ENCODE results near the gene IFIT1B.
A peak's percentile ranks its signal among the peaks of the same experiment; 100 is the strongest.
"Not testable (repeated sequence)": the region's sequence is repeated elsewhere in the genome, so short reads cannot be mapped to it uniquely, and the experiment has no call there.

The IFIT1B gene

GRCh38 chr10:89404104-89405047 lies 26.5 kb downstream of the IFIT1B start:
- Mint-ChIP-seq H3K27me3 (no peaks in the 10 kb centered on the region), H3K36me3 (ENCODE audit: low read depth) (no peaks in the 10 kb centered on the region), H3K4me1 (ENCODE audit: low read depth) (no peaks in the 10 kb centered on the region), H3K9me3 (no peaks in the 10 kb centered on the region), H3K27ac (no peak overlapping the region), H3K4me3 (no peak overlapping the region)
- intact Hi-C loops (cut with micrococcal nuclease) = no loop called here

- H3K27ac Mint-ChIP-seq; H3K4me1 Mint-ChIP-seq (ENCODE audit: low read depth); H3K4me3 Mint-ChIP-seq; intact Hi-C loops (cut with micrococcal nuclease); H3K9me3 Mint-ChIP-seq; H3K27me3 Mint-ChIP-seq; H3K36me3 Mint-ChIP-seq (ENCODE audit: low read depth): not testable (repeated sequence)
These were observed 28.3 kb downstream of the IFIT1B start for GRCh38 chr10:89406178-89406577.

GRCh38 chr10:89407792-89408191 lies 29.9 kb downstream of the IFIT1B start:
- H3K9me3 Mint-ChIP-seq; H3K27ac Mint-ChIP-seq; intact Hi-C loops (cut with micrococcal nuclease); H3K36me3 Mint-ChIP-seq (ENCODE audit: low read depth); H3K27me3 Mint-ChIP-seq; H3K4me1 Mint-ChIP-seq (ENCODE audit: low read depth); H3K4me3 Mint-ChIP-seq: not testable (repeated sequence)

GRCh38 chr10:89409282-89409681 lies 31.4 kb downstream of the IFIT1B start:
- peaks cover 12% of the 10 kb centered on the region for H3K4me1 Mint-ChIP-seq (ENCODE audit: low read depth)
- H3K4me3 Mint-ChIP-seq; H3K27me3 Mint-ChIP-seq; H3K27ac Mint-ChIP-seq; intact Hi-C loops (cut with micrococcal nuclease); H3K9me3 Mint-ChIP-seq: not testable (repeated sequence)
- H3K36me3 Mint-ChIP-seq (ENCODE audit: low read depth) = peaks cover 12% of the 10 kb centered on the region

GRCh38 chr10:89410551-89410950 lies 32.7 kb downstream of the IFIT1B start:
- Mint-ChIP-seq H3K36me3 (ENCODE audit: low read depth) (peaks cover 25% of the 10 kb centered on the region), H3K4me1 (ENCODE audit: low read depth) (peaks cover 18% of the 10 kb centered on the region), H3K27ac (peak overlapping the region; percentile 4)
- intact Hi-C loops (cut with micrococcal nuclease); H3K27me3 Mint-ChIP-seq; H3K9me3 Mint-ChIP-seq; H3K4me3 Mint-ChIP-seq: not testable (repeated sequence)

GRCh38 chr10:89411135-89411534 lies 33.3 kb downstream of the IFIT1B start:
- peaks cover 24% of the 10 kb centered on the region for H3K4me1 Mint-ChIP-seq (ENCODE audit: low read depth)
- H3K27ac Mint-ChIP-seq; H3K27me3 Mint-ChIP-seq; H3K4me3 Mint-ChIP-seq; intact Hi-C loops (cut with micrococcal nuclease); H3K9me3 Mint-ChIP-seq: not testable (repeated sequence)
- H3K36me3 Mint-ChIP-seq (ENCODE audit: low read depth) = peaks cover 31% of the 10 kb centered on the region

- H3K9me3 Mint-ChIP-seq; H3K27me3 Mint-ChIP-seq; H3K27ac Mint-ChIP-seq; intact Hi-C loops (cut with micrococcal nuclease); H3K4me3 Mint-ChIP-seq: not testable (repeated sequence)
- peaks cover 36% of the 10 kb centered on the region for H3K36me3 Mint-ChIP-seq (ENCODE audit: low read depth)
- peaks cover 31% of the 10 kb centered on the region for H3K4me1 Mint-ChIP-seq (ENCODE audit: low read depth)
These were observed 34.4 kb downstream of the IFIT1B start for GRCh38 chr10:89412276-89412675.

GRCh38 chr10:89413398-89413912 lies 35.6 kb downstream of the IFIT1B start:
- Mint-ChIP-seq H3K4me1 (ENCODE audit: low read depth) (peaks cover 41% of the 10 kb centered on the region), H3K27me3 (no peaks in the 10 kb centered on the region), H3K36me3 (ENCODE audit: low read depth) (peaks cover 48% of the 10 kb centered on the region), H3K27ac (peak overlapping the region; percentile 94), H3K9me3 (no peaks in the 10 kb centered on the region), H3K4me3 (peak overlapping the region; percentile 81)
- intact Hi-C loops (cut with micrococcal nuclease) = no loop called here

GRCh38 chr10:89414146-89414878 lies 36.5 kb downstream of the IFIT1B start, which contains the start of gene IFIT5:
TSS of gene IFIT5 (plus strand) at chr10:89414568. CDS start at chr10:89414799, 231 bp downstream.
- intact Hi-C loops (cut with micrococcal nuclease) = no loop called here
- H3K4me3 Mint-ChIP-seq = peak within 1 kb of the TSS; percentile 81
- peak within 1 kb of the TSS; percentile 94 for H3K27ac Mint-ChIP-seq
- peaks cover 42% of the 10 kb centered on the region for H3K4me1 Mint-ChIP-seq (ENCODE audit: low read depth)
- peaks cover 49% of the 10 kb centered on the region for H3K36me3 Mint-ChIP-seq (ENCODE audit: low read depth)
- no peaks in the 10 kb centered on the region for H3K27me3 Mint-ChIP-seq
- no peaks in the 10 kb centered on the region for H3K9me3 Mint-ChIP-seq

- H3K4me1 Mint-ChIP-seq (ENCODE audit: low read depth) = peaks cover 42% of the 10 kb centered on the region
- H3K36me3 Mint-ChIP-seq (ENCODE audit: low read depth) = peaks cover 50% of the 10 kb centered on the region
- intact Hi-C loops (cut with micrococcal nuclease) = no loop called here
These were observed 37.3 kb downstream of the IFIT1B start for GRCh38 chr10:89414879-89415821.

GRCh38 chr10:89416465-89416864 lies 38.6 kb downstream of the IFIT1B start:
- intact Hi-C loops (cut with micrococcal nuclease) = no loop called here
- Mint-ChIP-seq H3K9me3 (no peaks in the 10 kb centered on the region), H3K36me3 (ENCODE audit: low read depth) (peaks cover 55% of the 10 kb centered on the region), H3K27ac (peak overlapping the region; percentile 94), H3K4me1 (ENCODE audit: low read depth) (peaks cover 35% of the 10 kb centered on the region), H3K27me3 (no peaks in the 10 kb centered on the region), H3K4me3 (peak overlapping the region; percentile 5)

More at GRCh38 chr10:89414879-89415821, 37.3 kb downstream of the IFIT1B start:
- Mint-ChIP-seq H3K27ac (peak overlapping the region; percentile 94), H3K27me3 (no peaks in the 10 kb centered on the region), H3K4me3 (peak overlapping the region; percentile 81), H3K9me3 (no peaks in the 10 kb centered on the region)

- no peaks in the 10 kb centered on the region for H3K9me3 Mint-ChIP-seq
- H3K36me3 Mint-ChIP-seq (ENCODE audit: low read depth) = peaks cover 40% of the 10 kb centered on the region
- peaks cover 29% of the 10 kb centered on the region for H3K4me1 Mint-ChIP-seq (ENCODE audit: low read depth)
- no peak overlapping the region for H3K4me3 Mint-ChIP-seq
- no peak overlapping the region for H3K27ac Mint-ChIP-seq
- H3K27me3 Mint-ChIP-seq = no peaks in the 10 kb centered on the region
- intact Hi-C loops (cut with micrococcal nuclease) = no loop called here
These were observed 41.7 kb downstream of the IFIT1B start for GRCh38 chr10:89419548-89419947.

GRCh38 chr10:89421018-89421476 lies 43.2 kb downstream of the IFIT1B start:
- Mint-ChIP-seq H3K36me3 (ENCODE audit: low read depth) (peaks cover 25% of the 10 kb centered on the region), H3K9me3 (no peaks in the 10 kb centered on the region), H3K4me3 (no peak overlapping the region), H3K27me3 (no peaks in the 10 kb centered on the region), H3K4me1 (ENCODE audit: low read depth) (peaks cover 19% of the 10 kb centered on the region), H3K27ac (no peak overlapping the region)
- intact Hi-C loops (cut with micrococcal nuclease) = loop anchor here (5.0 to 10.0 kb wide), 3 partner anchors 164 to 1434 kb away; partner anchors contain the start of genes HTR7 and KIF20B
